ENCODE data around the gene CABP2.

Gene CABP2

DNA sequence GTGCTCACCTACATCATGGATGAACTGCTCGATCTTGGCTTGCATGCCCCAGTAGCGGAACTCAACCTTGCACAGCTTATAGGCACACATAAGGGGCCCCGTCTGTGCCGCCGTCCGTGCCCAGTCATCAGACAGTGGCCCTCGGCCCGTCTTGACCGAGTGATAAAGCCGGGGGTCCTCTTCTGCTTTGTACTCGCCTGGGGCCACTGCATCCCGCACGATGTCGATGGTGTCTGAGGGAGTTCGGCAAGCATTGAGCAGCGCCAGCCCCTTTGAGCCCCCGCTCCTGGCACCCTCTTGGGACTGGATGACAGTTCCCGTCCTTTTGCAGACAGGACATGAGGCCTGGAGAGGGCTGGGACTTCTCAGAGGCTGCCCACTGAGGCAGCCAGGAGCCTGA lies 21.4 kb downstream of the CABP2 start:
- Histone ChIP-seq H3K27me3 (ENCODE audit: control insufficient read depth in 1 of 2, insufficient read depth in 2 of 2, low read length in 2 of 2) (peaks cover 7 to 29% of the 10 kb centered on the region in 2 donors), H3K36me3 (ENCODE audit: control insufficient read depth in 2 of 2, insufficient read depth in 2 of 2, low read length in 2 of 2) (peaks cover 0 to 2% of the 10 kb centered on the region in 2 donors), H3K9ac (ENCODE audit: low read length in 2 of 2) (no peak overlapping the region), H3K4me3 (ENCODE audit: low read length in 2 of 2) (no peak overlapping the region), H3K4me1 (ENCODE audit: control insufficient read depth, insufficient read depth, low read length) (peaks cover 28% of the 10 kb centered on the region), H3K27ac (ENCODE audit: low read length) (no peak overlapping the region), H3K9me3 (ENCODE audit: control insufficient read depth in 2 of 2, low read length in 2 of 2) (no peaks in the 10 kb centered on the region)

GRCh38 chr11:67500831-67501715 lies 22.2 kb downstream of the CABP2 start:
- peaks cover 0 to 2% of the 10 kb centered on the region in 2 donors for H3K36me3 ChIP-seq (ENCODE audit: control insufficient read depth in 2 of 2, insufficient read depth in 2 of 2, low read length in 2 of 2)
- no peak overlapping the region for H3K27ac ChIP-seq (ENCODE audit: low read length)
- peaks cover 7 to 29% of the 10 kb centered on the region in 2 donors for H3K27me3 ChIP-seq (ENCODE audit: control insufficient read depth in 1 of 2, insufficient read depth in 2 of 2, low read length in 2 of 2)
- H3K4me3 ChIP-seq (ENCODE audit: low read length in 2 of 2), result no peak overlapping the region
- H3K9ac ChIP-seq (ENCODE audit: low read length in 2 of 2), result no peak overlapping the region
- peaks cover 21% of the 10 kb centered on the region for H3K4me1 ChIP-seq (ENCODE audit: control insufficient read depth, insufficient read depth, low read length)
- H3K9me3 ChIP-seq (ENCODE audit: control insufficient read depth in 2 of 2, low read length in 2 of 2), result no peaks in the 10 kb centered on the region

- no peaks in the 10 kb centered on the region for H3K9me3 ChIP-seq (ENCODE audit: control insufficient read depth in 2 of 2, low read length in 2 of 2)
- H3K36me3 ChIP-seq (ENCODE audit: control insufficient read depth in 2 of 2, insufficient read depth in 2 of 2, low read length in 2 of 2), result peaks cover 0 to 2% of the 10 kb centered on the region in 2 donors
- no peak overlapping the region for H3K9ac ChIP-seq (ENCODE audit: low read length in 2 of 2)
- peaks cover 7 to 29% of the 10 kb centered on the region in 2 donors for H3K27me3 ChIP-seq (ENCODE audit: control insufficient read depth in 1 of 2, insufficient read depth in 2 of 2, low read length in 2 of 2)
- H3K4me3 ChIP-seq (ENCODE audit: low read length in 2 of 2), result no peak overlapping the region
- H3K4me1 ChIP-seq (ENCODE audit: control insufficient read depth, insufficient read depth, low read length), result peaks cover 14% of the 10 kb centered on the region
- H3K27ac ChIP-seq (ENCODE audit: low read length), result no peak overlapping the region
Measured at GRCh38 chr11:67500484-67500821, 22.8 kb downstream of the CABP2 start.

DNA sequence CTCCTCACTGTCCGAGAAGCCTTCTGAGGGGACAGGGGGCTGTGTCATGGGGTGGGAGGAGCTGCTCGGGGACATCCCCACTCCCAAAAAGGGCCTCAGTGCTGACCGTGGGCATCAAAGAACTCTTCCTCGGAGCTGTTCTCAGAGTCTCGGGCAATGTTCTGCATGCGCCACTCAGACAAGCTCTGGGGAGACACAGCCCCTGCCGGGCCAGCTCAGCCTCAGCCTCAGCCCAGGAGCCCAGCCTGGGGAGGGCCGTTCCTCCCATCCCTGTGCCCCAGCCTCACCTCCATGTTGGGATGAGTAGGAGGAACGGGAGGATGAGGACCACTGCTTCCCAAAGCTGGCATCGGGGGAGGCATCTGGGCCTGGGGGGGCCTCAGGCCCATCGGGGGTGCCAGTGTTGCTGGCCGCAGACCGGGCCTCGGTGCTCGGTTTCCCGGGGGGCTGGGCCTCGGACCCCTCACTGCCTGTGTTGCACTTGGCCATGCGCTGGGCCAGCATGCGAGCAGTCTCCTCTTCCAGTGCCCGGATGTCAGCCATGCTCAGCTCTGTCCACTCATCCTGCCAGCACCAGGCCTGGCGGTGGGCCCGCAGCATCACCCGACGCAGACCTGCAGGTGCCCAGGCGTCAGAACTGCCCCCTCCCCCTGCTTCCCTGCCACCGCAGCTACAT lies 23.3 kb downstream of the CABP2 start:
- peaks cover 12% of the 10 kb centered on the region for H3K4me1 ChIP-seq (ENCODE audit: control insufficient read depth, insufficient read depth, low read length)
- peaks cover 0 to 2% of the 10 kb centered on the region in 2 donors for H3K36me3 ChIP-seq (ENCODE audit: control insufficient read depth in 2 of 2, insufficient read depth in 2 of 2, low read length in 2 of 2)
- no peak overlapping the region for H3K9ac ChIP-seq (ENCODE audit: low read length in 2 of 2)
- H3K27me3 ChIP-seq (ENCODE audit: control insufficient read depth in 1 of 2, insufficient read depth in 2 of 2, low read length in 2 of 2), result peaks cover 7 to 28% of the 10 kb centered on the region in 2 donors
- no peaks in the 10 kb centered on the region for H3K9me3 ChIP-seq (ENCODE audit: control insufficient read depth in 2 of 2, low read length in 2 of 2)
- no peak overlapping the region for H3K4me3 ChIP-seq (ENCODE audit: low read length in 2 of 2)
- H3K27ac ChIP-seq (ENCODE audit: low read length), result no peak overlapping the region

DNA sequence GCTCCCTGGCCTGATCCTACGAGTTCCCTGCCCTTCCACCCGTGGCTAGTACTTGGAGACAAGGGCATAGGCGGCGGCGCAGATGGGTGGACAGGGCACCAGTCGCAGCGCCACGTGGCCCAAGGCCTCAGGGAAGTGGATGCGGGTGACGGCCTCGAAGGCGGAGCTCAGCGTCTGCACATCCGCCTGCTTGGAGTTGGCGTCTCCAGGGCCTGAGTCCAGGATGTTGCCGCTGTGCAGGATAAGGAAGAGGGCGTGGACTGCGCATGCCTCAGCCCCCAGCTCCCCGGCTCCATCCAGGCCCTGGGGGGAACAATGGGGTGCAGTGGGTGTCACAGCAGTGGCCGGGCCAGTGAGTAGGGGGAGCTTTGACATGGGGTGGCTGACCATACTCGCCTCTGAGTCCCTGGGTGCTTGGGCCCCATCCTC lies 24.7 kb downstream of the CABP2 start:
- no peaks in the 10 kb centered on the region for H3K9me3 ChIP-seq (ENCODE audit: control insufficient read depth in 2 of 2, low read length in 2 of 2)
- H3K27me3 ChIP-seq (ENCODE audit: control insufficient read depth in 1 of 2, insufficient read depth in 2 of 2, low read length in 2 of 2), result peaks cover 7 to 17% of the 10 kb centered on the region in 2 donors
- peaks cover under 1% of the 10 kb centered on the region for H3K4me1 ChIP-seq (ENCODE audit: control insufficient read depth, insufficient read depth, low read length)
- H3K36me3 ChIP-seq (ENCODE audit: control insufficient read depth in 2 of 2, insufficient read depth in 2 of 2, low read length in 2 of 2), result peaks cover 0 to 2% of the 10 kb centered on the region in 2 donors
- no peak overlapping the region for H3K27ac ChIP-seq (ENCODE audit: low read length)
- H3K4me3 ChIP-seq (ENCODE audit: low read length in 2 of 2), result no peak overlapping the region
- no peak overlapping the region for H3K9ac ChIP-seq (ENCODE audit: low read length in 2 of 2)

GRCh38 chr11:67497656-67498291 lies 25.5 kb downstream of the CABP2 start:
- Histone ChIP-seq H3K27ac (ENCODE audit: low read length) (no peak overlapping the region), H3K27me3 (ENCODE audit: control insufficient read depth in 1 of 2, insufficient read depth in 2 of 2, low read length in 2 of 2) (peaks cover 5 to 9% of the 10 kb centered on the region in 2 donors)

DNA sequence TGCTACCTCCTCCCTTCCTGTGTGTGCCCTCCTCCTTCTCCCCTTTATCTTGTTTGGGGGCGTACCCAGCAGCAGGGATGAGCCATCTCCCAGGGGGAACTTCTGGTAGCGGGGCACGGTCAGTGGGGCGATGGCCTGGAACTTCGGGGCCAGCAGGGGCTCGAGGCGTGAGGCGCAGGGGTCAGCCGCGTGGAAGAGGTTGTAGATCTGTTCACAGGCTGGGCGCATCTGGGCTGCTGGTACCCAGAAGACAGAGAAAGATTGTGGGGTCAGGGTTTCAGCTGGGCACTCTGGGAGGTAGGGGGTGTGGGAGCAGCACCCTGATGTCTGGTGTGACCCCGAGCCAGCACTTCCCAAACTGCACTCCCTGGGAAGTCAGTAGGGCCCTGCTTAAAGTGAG lies 27.1 kb downstream of the CABP2 start:
- Histone ChIP-seq H3K4me1 (ENCODE audit: control insufficient read depth, insufficient read depth, low read length) (peaks cover 6% of the 10 kb centered on the region), H3K9me3 (ENCODE audit: control insufficient read depth in 2 of 2, low read length in 2 of 2) (no peaks in the 10 kb centered on the region), H3K4me3 (ENCODE audit: low read length in 2 of 2) (no peak overlapping the region), H3K9ac (ENCODE audit: low read length in 2 of 2) (no peak overlapping the region), H3K27ac (ENCODE audit: low read length) (no peak overlapping the region), H3K27me3 (ENCODE audit: control insufficient read depth in 1 of 2, insufficient read depth in 2 of 2, low read length in 2 of 2) (no peaks in the 10 kb centered on the region), H3K36me3 (ENCODE audit: control insufficient read depth in 2 of 2, insufficient read depth in 2 of 2, low read length in 2 of 2) (peaks cover 0 to 5% of the 10 kb centered on the region in 2 donors)

More at GRCh38 chr11:67497656-67498291, 25.5 kb downstream of the CABP2 start:
- no peaks in the 10 kb centered on the region for H3K9me3 ChIP-seq (ENCODE audit: control insufficient read depth in 2 of 2, low read length in 2 of 2)
- peaks cover 0 to 2% of the 10 kb centered on the region in 2 donors for H3K36me3 ChIP-seq (ENCODE audit: control insufficient read depth in 2 of 2, insufficient read depth in 2 of 2, low read length in 2 of 2)
- H3K4me1 ChIP-seq (ENCODE audit: control insufficient read depth, insufficient read depth, low read length), result no peaks in the 10 kb centered on the region
- H3K9ac ChIP-seq (ENCODE audit: low read length in 2 of 2), result no peak overlapping the region
- H3K4me3 ChIP-seq (ENCODE audit: low read length in 2 of 2), result no peak overlapping the region

DNA sequence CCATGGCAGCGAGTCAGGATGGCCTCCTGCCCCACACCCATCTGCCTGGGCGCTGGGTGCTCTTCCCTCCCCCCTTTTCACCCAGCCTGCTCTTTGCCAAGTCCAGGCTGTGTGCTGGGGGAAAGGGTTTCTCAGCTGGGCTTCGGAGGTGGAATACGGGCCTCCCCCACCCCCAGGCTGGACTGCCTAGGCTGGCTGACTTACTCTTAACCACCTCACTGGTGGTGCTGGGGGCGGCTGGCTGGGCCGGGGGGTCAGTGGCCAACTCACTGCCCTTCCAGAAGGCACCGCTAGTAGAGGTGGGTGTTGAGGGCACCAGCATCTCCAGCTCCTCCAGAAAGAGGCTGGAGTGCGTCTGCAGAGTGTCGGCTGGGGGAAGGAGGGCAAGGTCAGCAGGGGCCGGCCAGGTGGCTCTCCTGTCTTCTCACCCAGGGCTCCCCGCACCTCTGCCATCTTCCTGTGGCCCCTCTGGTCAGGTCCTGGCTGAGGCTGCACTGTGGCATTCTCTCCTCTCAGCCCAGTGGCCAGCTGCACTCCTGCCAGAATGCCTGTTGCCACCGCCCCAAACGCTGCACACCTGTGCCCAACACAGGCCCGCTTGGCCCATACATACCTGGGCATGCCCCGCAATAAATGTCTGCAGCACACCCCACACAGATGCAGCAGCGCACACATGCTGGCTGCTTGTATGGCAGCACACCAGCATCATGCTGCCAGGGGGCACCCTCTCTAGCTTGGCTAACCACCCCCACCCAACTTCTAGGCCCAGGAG lies 27.8 kb downstream of the CABP2 start:
- no peak overlapping the region for H3K9ac ChIP-seq (ENCODE audit: low read length in 2 of 2)
- H3K36me3 ChIP-seq (ENCODE audit: control insufficient read depth in 2 of 2, insufficient read depth in 2 of 2, low read length in 2 of 2), result peaks cover 0 to 8% of the 10 kb centered on the region in 2 donors
- no peak overlapping the region for H3K27ac ChIP-seq (ENCODE audit: low read length)
- no peaks in the 10 kb centered on the region for H3K9me3 ChIP-seq (ENCODE audit: control insufficient read depth in 2 of 2, low read length in 2 of 2)
- no peaks in the 10 kb centered on the region for H3K27me3 ChIP-seq (ENCODE audit: control insufficient read depth in 1 of 2, insufficient read depth in 2 of 2, low read length in 2 of 2)
- peaks cover 6% of the 10 kb centered on the region for H3K4me1 ChIP-seq (ENCODE audit: control insufficient read depth, insufficient read depth, low read length)
- H3K4me3 ChIP-seq (ENCODE audit: low read length in 2 of 2), result no peak overlapping the region

DNA sequence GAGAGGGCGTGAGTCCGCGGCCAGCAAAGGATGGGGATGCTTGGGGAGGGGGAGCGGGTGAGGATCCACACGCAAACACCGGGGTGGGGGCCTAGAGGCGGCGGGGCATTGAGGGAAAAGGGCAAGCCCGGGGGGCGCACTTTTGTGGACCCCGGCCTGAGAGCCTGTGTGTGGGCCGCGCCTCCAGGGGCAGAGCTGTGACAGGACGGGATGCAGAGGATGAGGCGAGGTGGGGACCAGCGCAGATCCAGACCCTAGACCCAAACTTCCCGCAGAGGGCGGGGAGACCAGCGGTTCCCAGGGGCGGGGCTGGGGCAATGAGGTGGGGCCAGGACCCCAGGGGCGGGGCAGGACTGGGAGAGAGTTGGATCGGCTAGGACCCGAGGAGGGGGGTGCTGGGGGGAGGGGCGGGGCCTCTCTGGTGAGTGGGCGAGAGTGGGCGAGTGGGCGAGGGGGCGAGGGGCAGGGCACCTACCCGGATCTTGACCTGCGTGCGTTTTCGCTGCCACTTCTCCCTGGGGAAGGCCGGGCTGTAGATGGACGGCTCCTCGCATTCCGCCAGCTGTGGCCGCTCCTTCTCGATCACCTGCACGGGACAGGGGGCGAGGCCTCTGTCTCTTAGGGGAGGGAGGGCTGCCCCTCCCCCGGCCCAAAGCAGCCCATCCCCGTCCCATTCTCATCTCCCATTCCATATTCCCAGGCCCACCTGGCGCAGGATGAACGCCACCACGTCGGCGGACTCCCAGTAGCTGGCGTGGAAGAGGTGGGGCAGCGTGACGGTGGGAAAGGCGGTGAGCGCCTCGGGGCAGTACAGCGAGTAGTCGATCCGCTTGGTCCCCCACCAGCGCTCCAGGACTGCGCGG lies 28.6 kb downstream of the CABP2 start:
- Histone ChIP-seq H3K27ac (ENCODE audit: low read length) (no peak overlapping the region), H3K36me3 (ENCODE audit: control insufficient read depth in 2 of 2, insufficient read depth in 2 of 2, low read length in 2 of 2) (peaks cover 0 to 15% of the 10 kb centered on the region in 2 donors), H3K9me3 (ENCODE audit: control insufficient read depth in 2 of 2, low read length in 2 of 2) (no peaks in the 10 kb centered on the region), H3K4me1 (ENCODE audit: control insufficient read depth, insufficient read depth, low read length) (peaks cover 6% of the 10 kb centered on the region), H3K27me3 (ENCODE audit: control insufficient read depth in 1 of 2, insufficient read depth in 2 of 2, low read length in 2 of 2) (no peaks in the 10 kb centered on the region), H3K9ac (ENCODE audit: low read length in 2 of 2) (no peak overlapping the region), H3K4me3 (ENCODE audit: low read length in 2 of 2) (no peak overlapping the region)
